HG03521 (cell line): Measurements from ENCODE around the gene FOXN1.
"Not testable (repeated sequence)": the region's sequence is repeated elsewhere in the genome, so short reads cannot be mapped to it uniquely, and the experiment has no call there.

ENCODE experiments used
- ATAC-seq: cut with Tn5 transposase; IDR thresholded peaks from one replicate; pipeline ENCODE4 v1.9.1; 2021; ENCODE audit warnings: mild to moderate bottlenecking, moderate library complexity; ENCODE audit not compliant: unreplicated experiment

The FOXN1 gene

GRCh38 chr17:28571361-28572122 is 65.4 kb downstream of the FOXN1 start, which contains the start of gene PIGS:
PIGS (minus strand) TSS chr17:28571524; CDS start chr17:28571496, 28 bp downstream.
- peak; percentile 86 for ATAC-seq

DNA sequence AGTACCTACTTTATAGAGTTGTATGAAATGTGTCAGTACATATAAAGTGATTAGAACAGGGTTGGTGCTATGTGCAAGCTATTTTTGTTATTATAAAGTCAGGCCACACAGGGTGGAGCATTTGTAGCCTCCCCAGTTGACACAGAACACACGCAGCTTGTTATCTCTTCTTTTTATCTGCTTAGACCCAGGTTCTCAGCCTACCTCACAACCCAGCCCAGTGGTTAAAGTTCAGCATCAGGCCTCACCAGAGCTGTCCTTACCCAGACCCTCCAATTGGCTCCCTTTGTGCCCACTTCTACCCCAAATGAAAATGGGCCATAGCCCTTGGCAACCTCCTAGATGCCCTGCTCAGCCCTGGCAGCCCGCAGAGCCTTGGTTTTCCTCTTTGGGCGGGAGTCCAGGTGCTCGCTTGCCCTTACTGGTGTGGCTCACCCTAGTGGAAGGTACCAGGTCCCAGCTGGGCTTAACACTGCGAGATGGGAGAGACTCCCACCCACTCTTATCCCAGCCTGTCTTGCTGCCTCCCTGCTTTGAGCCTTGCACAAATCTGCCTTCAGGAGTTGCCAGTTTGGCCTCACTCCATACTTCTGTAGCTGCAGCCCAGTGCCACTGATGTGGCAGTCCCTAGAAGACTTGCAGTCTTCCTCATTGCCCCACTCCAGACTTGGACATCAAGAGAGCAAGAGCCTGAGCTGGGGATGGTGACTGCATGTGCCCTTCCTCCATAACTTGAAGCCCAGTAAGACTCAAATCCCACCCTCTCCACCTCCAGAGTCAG is 66.3 kb downstream of the FOXN1 start:
- ATAC-seq, result no peak

- ATAC-seq, result no peak
These were observed 66.9 kb downstream of the FOXN1 start for GRCh38 chr17:28573040-28573380.

- ATAC-seq, result no peak
These were observed 67.4 kb downstream of the FOXN1 start for GRCh38 chr17:28573521-28573920.

GRCh38 chr17:28573966-28574480 is 67.9 kb downstream of the FOXN1 start:
- no peak for ATAC-seq

GRCh38 chr17:28574526-28574925 is 68.4 kb downstream of the FOXN1 start:
- ATAC-seq, result no peak

- no peak for ATAC-seq
These were observed 69.1 kb downstream of the FOXN1 start for GRCh38 chr17:28575126-28575795.

DNA sequence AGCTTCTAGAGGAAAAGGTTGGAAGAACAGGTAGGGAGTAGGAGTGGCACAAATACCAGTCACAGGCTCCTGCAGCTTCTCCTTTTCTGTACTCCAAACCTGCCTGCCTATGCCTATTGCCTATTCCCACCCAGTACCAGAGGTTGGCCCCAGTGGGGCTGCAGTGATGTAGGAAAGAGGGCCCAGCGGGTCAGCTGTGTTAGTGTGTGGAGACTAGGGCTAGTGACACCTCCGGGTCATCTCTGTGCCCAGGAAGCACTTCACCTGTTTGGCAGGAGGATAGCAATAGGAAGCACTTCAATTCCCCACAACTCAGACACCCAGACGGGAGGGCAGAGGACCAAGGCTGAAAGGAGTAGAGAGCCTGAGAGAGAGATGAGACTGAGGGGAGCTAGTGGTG is 69.9 kb downstream of the FOXN1 start:
- ATAC-seq, result not testable (repeated sequence)

GRCh38 chr17:28576758-28577465 is 70.8 kb downstream of the FOXN1 start, which contains the start of gene ALDOC:
ALDOC (minus strand) TSS chr17:28576895; CDS start chr17:28575532, 1,363 bp downstream.
- peak; percentile 83 for ATAC-seq

GRCh38 chr17:28577466-28577824 is 71.3 kb downstream of the FOXN1 start:
- no peak for ATAC-seq

- no peak for ATAC-seq
These were observed 72.4 kb downstream of the FOXN1 start for GRCh38 chr17:28578246-28579195.

DNA sequence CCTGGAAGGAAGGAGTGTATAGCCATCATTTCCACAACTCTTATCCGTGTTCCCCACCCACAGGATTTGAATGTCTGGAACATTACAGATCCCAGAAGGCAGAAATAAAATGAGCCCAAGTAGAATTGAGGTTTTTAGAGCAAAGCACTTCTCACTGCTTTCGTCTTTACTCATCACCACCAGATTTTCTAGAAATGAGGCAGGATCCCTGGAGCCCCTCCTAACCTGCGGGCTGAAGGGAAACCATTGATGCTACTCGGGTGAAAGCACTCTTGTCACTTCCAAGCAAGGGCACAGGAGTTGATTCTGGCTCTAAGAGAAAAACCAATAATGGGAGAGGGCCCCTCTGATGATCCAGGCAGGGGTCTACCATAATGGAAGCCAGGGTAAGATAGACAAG is 73.4 kb downstream of the FOXN1 start:
- ATAC-seq, result no peak

GRCh38 chr17:28580959-28581358 is 74.8 kb downstream of the FOXN1 start:
- ATAC-seq, result no peak

DNA sequence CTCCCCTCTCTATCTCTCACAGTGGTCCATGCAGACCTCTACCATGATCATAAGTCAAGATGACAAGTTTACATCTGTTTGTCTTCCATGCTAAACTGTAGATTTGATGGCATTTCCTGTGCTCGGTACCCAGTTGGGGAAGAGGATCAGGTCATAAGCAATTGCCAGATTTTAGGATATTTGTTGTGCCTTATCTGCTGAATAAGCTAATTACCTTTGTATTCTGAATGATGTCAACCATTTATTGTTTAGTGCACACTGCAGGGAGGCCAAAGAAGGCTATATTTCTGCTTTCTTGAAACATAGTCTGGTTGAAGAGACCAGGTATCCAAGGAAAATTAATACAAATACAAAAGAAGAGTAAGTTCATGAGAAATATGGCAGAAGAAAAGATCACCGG is 76.4 kb downstream of the FOXN1 start:
- ATAC-seq, result no peak

GRCh38 chr17:28584434-28584833 is 78.3 kb downstream of the FOXN1 start:
- no peak for ATAC-seq

- no peak for ATAC-seq
These were observed 79.7 kb downstream of the FOXN1 start for GRCh38 chr17:28585851-28586250.
